HepG2 (cell line): ENCODE data around the gene CCDC142. TPM values are rescaled to one million over a fixed set of nuclear protein-coding genes. Genes with fewer than 3 reads are reported as not detected.

Source experiments
- ARID5B ChIP-seq: IDR thresholded peaks from 2 replicates; pipeline ENCODE4 v1.4.0; 2020; ENCODE audit warnings: mild to moderate bottlenecking, missing genetic modification reagents
- ASH2L ChIP-seq: fragments of 300-600, 200-600 bp; sonication (generic); IDR thresholded peaks from 2 replicates; pipeline ENCODE4 v1.7.0; 2017; ENCODE audit warnings: low read depth, mild to moderate bottlenecking, moderate library complexity, mixed read lengths, low read length; ENCODE audit not compliant: insufficient read length
- BORCS8-MEF2B ChIP-seq: sonication (generic); formaldehyde crosslinking; IDR thresholded peaks from 2 replicates; pipeline ENCODE4 v1.8.0; 2022; ENCODE audit warnings: mild to moderate bottlenecking, missing genetic modification reagents
- EEA1 ChIP-seq: sonication (generic); formaldehyde crosslinking; IDR thresholded peaks from 2 replicates; pipeline ENCODE4 v1.5.1; 2020; ENCODE audit warnings: mild to moderate bottlenecking, missing genetic modification reagents, borderline replicate concordance
- HMGA1 ChIP-seq: sonication (generic); formaldehyde crosslinking; conservative IDR thresholded peaks from 2 replicates; pipeline ENCODE4 v1.4.0; 2020; ENCODE audit warnings: missing genetic modification reagents
- KDM1A ChIP-seq: IDR thresholded peaks from 2 replicates; pipeline ENCODE4 v1.6.1; 2016; ENCODE audit warnings: missing compliant biosample characterization
- REPIN1 ChIP-seq: sonication (generic); formaldehyde crosslinking; IDR thresholded peaks from 2 replicates; pipeline ENCODE4 v1.8.0; 2022; ENCODE audit warnings: missing genetic modification reagents, low read depth, mild to moderate bottlenecking, borderline replicate concordance
- SALL1 ChIP-seq: sonication (generic); formaldehyde crosslinking; IDR thresholded peaks from 2 replicates; pipeline ENCODE4 v1.8.0; 2022; ENCODE audit warnings: mild to moderate bottlenecking, missing genetic modification reagents
- SIN3A ChIP-seq: IDR thresholded peaks from 2 replicates; pipeline ENCODE4 v1.6.1; 2011; ENCODE audit warnings: low read depth, mild to moderate bottlenecking, control low read depth, low read length, borderline replicate concordance
- SNAPC2 ChIP-seq: sonication (generic); formaldehyde crosslinking; IDR thresholded peaks from 2 replicates; pipeline ENCODE4 v1.8.1; 2022; ENCODE audit warnings: mild to moderate bottlenecking, missing genetic modification reagents
- SP1 ChIP-seq, 2 experiments: fragments of 450-650 bp in 1 of 2; sonication (generic) in 1 of 2; formaldehyde crosslinking in 1 of 2; IDR thresholded peaks; 2 replicates each; pipeline versions ENCODE4 v1.4.0 to v1.6.1; 2016 to 2020; ENCODE audit warnings: missing genetic modification reagents in 1 of 2
- ZBTB21 ChIP-seq: sonication (generic); formaldehyde crosslinking; IDR thresholded peaks from 2 replicates; pipeline ENCODE4 v1.4.0; 2020; ENCODE audit warnings: missing genetic modification reagents
- ZNF180 ChIP-seq: sonication (generic); formaldehyde crosslinking; IDR thresholded peaks from 2 replicates; pipeline ENCODE4 v1.4.0; 2020; ENCODE audit warnings: low read depth, missing genetic modification reagents, borderline replicate concordance
- ZNF232 ChIP-seq: sonication (generic); formaldehyde crosslinking; IDR thresholded peaks from 2 replicates; pipeline ENCODE4 v1.4.0; 2020; ENCODE audit warnings: missing genetic modification reagents, borderline replicate concordance
- ZNF234 ChIP-seq: sonication (generic); formaldehyde crosslinking; conservative IDR thresholded peaks from 2 replicates; pipeline ENCODE4 v1.5.1; 2020; ENCODE audit warnings: mild to moderate bottlenecking, missing genetic modification reagents
- ZNF451 ChIP-seq: sonication (generic); formaldehyde crosslinking; IDR thresholded peaks from 2 replicates; pipeline ENCODE4 v1.5.0; 2020; ENCODE audit warnings: mild to moderate bottlenecking, missing genetic modification reagents
- ZNF496 ChIP-seq: sonication (generic); formaldehyde crosslinking; IDR thresholded peaks from 2 replicates; pipeline ENCODE4 v1.8.1; 2023; ENCODE audit warnings: mild to moderate bottlenecking, moderate library complexity, missing genetic modification reagents; ENCODE audit not compliant: insufficient replicate concordance
- ZNF619 ChIP-seq: sonication (generic); formaldehyde crosslinking; IDR thresholded peaks from 2 replicates; pipeline ENCODE4 v1.4.0; 2020; ENCODE audit warnings: mild to moderate bottlenecking, missing genetic modification reagents
- ZNF660 ChIP-seq: sonication (generic); formaldehyde crosslinking; IDR thresholded peaks from 2 replicates; pipeline ENCODE4 v1.5.1; 2020; ENCODE audit warnings: mild to moderate bottlenecking, low read depth, missing genetic modification reagents, borderline replicate concordance
- ZNF800 ChIP-seq: sonication (generic); formaldehyde crosslinking; IDR thresholded peaks from 2 replicates; pipeline ENCODE4 v1.4.0; 2020; ENCODE audit warnings: missing genetic modification reagents
- polyA plus RNA-seq, 8 experiments: library from polyadenylated mRNA; depleted of rRNA in 3 of 8; stranded (reverse) in 7 of 8; unstranded in 1 of 8; fragments of >200 nt; fragmentation: Illumina TruSeq in 4 of 8; extraction: Trizol in 4 of 8; gene quantifications; 2 replicates each; pipeline versions ENCODE4 v1.2.1 to v1.2.3, GENCODE V29; 2011 to 2016; ENCODE audit warnings: low read depth in 4 of 8, missing spikeins in 1 of 8, mixed read lengths in 1 of 8; ENCODE audit not compliant: insufficient read depth in 1 of 8
- total RNA-seq, 5 experiments: library from RNA; depleted of rRNA; stranded (reverse); fragments of >200 nt; fragmentation: Illumina TruSeq; extraction: Trizol; gene quantifications; 2 replicates each; pipeline ENCODE4 v1.2.3, GENCODE V29; 2016; ENCODE audit warnings: low read depth in 1 of 5
- TF ChIP-seq, protein P1 (sequence below): sonication (generic); formaldehyde crosslinking; IDR thresholded peaks from 2 replicates; pipeline ENCODE4 v1.4.0; 2020; ENCODE audit warnings: mild to moderate bottlenecking, missing genetic modification reagents

Gene CCDC142
- total and polyA plus RNA-seq, 2 of the 13 experiments (the other 11 are each of a cell fraction or from before 2014, with no cell fraction given) = 14.7 to 30.4 TPM

DNA sequence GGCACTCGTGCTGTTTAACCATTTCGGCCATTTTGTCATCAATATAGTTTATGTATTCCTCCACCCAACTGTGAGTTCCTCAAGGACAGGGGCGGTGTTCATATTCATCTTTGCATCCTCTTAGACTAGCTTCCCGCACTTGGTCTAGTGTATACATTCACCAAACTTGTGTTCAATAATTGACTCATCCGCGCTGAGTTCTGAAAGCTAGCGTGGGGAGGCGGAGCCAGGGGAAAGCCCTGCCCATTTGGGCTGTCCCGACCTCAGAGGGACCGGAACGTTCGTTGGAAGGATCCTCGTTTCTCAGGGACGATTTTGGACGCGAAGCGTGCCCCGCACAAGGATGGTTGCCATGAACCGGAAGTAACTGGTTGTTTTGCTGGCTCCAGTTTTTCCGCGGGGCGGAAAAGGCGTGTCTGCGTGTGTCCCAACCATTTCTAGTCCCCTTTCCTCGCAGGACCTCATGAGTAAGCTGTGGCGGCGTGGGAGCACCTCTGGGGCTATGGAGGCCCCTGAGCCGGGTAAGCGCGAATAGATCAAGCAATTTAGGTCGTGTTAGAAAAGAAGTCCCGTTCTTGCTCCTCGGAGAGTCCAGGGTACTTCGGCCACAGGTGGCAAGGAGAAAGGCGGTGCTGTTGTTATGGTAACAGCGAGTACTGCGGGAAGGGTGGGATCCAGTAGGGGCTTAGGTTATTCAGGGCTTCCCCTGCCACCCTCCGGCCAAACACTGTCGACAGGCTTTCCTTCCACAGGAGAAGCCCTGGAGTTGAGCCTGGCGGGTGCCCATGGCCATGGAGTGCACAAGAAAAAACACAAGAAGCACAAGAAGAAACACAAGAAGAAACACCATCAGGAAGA lies 27.9 kb downstream of the CCDC142 start, which contains the start of gene INO80B (continued):
- peak; percentile 70; the same call in 1 of the 2 replicates for TF ChIP-seq ZBTB21
- peak; percentile 91 for TF ChIP-seq BORCS8-MEF2B (CRISPR knock-in tag)
- no peak for TF ChIP-seq ZNF180 (CRISPR knock-in tag)
- TF ChIP-seq, protein P1, sequence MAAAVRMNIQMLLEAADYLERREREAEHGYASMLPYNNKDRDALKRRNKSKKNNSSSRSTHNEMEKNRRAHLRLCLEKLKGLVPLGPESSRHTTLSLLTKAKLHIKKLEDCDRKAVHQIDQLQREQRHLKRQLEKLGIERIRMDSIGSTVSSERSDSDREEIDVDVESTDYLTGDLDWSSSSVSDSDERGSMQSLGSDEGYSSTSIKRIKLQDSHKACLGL = peak; percentile 91
- no peak for TF ChIP-seq KDM1A (CRISPR knock-in tag)
- TF ChIP-seq EEA1 (CRISPR knock-in tag) = no peak
- peak; percentile 96; the same call in 1 of the 2 replicates for TF ChIP-seq ZNF619 (CRISPR knock-in tag)
- TF ChIP-seq ZNF496 (CRISPR knock-in tag) = no peak
- TF ChIP-seq ZNF800 (CRISPR knock-in tag) = no peak
- TF ChIP-seq SP1 (IDR thresholded peaks at IDR 0.05) = no peak
- TF ChIP-seq SP1 (CRISPR knock-in tag; IDR thresholded peaks at IDR 0.05) = peak; percentile 99
- peak; percentile 88 for TF ChIP-seq ZNF451 (CRISPR knock-in tag)
- peak; percentile 99 for TF ChIP-seq REPIN1
- TF ChIP-seq ZNF234 (CRISPR knock-in tag) = no peak
- peak; percentile 99 for TF ChIP-seq SALL1
- TF ChIP-seq SIN3A = peak; percentile 98
- peak; percentile 98 for TF ChIP-seq ASH2L
- TF ChIP-seq ARID5B = peak; percentile 81
- TF ChIP-seq ZNF232 (CRISPR knock-in tag) = peak; percentile 46; the same call in 1 of the 2 replicates
- TF ChIP-seq ZNF660 (CRISPR knock-in tag) = no peak
- no peak for TF ChIP-seq HMGA1 (CRISPR knock-in tag)
- TF ChIP-seq SNAPC2 (CRISPR knock-in tag) = peak; percentile 71
